ENCODE results near the gene TRAM2.

- TF ChIP-seq NR2F2 (IDR thresholded peaks at IDR 0.05) (no peak), JUND (IDR thresholded peaks at IDR 0.05) (no peak)
These were observed 29.1 kb downstream of the TRAM2 start for GRCh38 chr6:52547647-52548352.

Data from liver (tissue), 2 donors.